SH-SY5Y (cell line): ENCODE measurements around the gene CREB3.

Experiments used
- GATA2 ChIP-seq: IDR thresholded peaks from 2 replicates; pipeline ENCODE4 v1.6.1; 2011; ENCODE audit warnings: mild to moderate bottlenecking, low read depth, low read length
- GATA3 ChIP-seq: IDR thresholded peaks from 2 replicates; pipeline ENCODE4 v1.6.1; 2011; ENCODE audit warnings: low read depth, mild to moderate bottlenecking, low read length, moderate library complexity

- TF ChIP-seq GATA2 = no peak
- no peak for TF ChIP-seq GATA3
Measured at GRCh38 chr9:35726931-35727330, 5.5 kb upstream of the CREB3 start.
